GM12892 (cell line): ENCODE measurements around the gene MMP2.

ENCODE experiments used
- DNase-seq: peaks from one replicate; pipeline ENCODE4 v3.0.0; 2011; ENCODE audit not compliant: insufficient read length
- FAIRE-seq: peaks from 2 replicates; lab custom pipeline; 2011; peaks lifted over from hg19 to GRCh38; lab: Jason Lieb, UNC
- POLR2A ChIP-seq: IDR thresholded peaks from 2 replicates; pipeline ENCODE4 v1.6.1; 2011; ENCODE audit warnings: low read depth, low read length, control low read depth
- POLR2AphosphoS5 ChIP-seq: IDR thresholded peaks from 2 replicates; pipeline ENCODE4 v1.6.1; 2011; ENCODE audit warnings: low read depth, low read length, control low read depth
- TAF1 ChIP-seq: IDR thresholded peaks from 2 replicates; pipeline ENCODE4 v1.6.1; 2011; ENCODE audit warnings: low read depth, mild to moderate bottlenecking, control low read depth, low read length, borderline replicate concordance

MMP2 gene

GRCh38 chr16:55471448-55472097 lies 7.4 kb upstream of the MMP2 start:
- TF ChIP-seq POLR2A (no peak), POLR2AphosphoS5 (no peak), TAF1 (no peak)
- DNase-seq (no peak), FAIRE-seq (no peak)

- TF ChIP-seq TAF1 (no peak), POLR2A (no peak), POLR2AphosphoS5 (no peak)
- DNase-seq (no peak), FAIRE-seq (no peak)
Measured at GRCh38 chr16:55473587-55473986, 5.4 kb upstream of the MMP2 start.

- FAIRE-seq (no peak), DNase-seq (no peak)
- no peak for TF ChIP-seq POLR2A
- TF ChIP-seq POLR2AphosphoS5 = no peak
- no peak for TF ChIP-seq TAF1
Measured at GRCh38 chr16:55474821-55475220, 4.2 kb upstream of the MMP2 start.

- DNase-seq = no peak
- no peak for FAIRE-seq
- TF ChIP-seq POLR2A (no peak), POLR2AphosphoS5 (no peak), TAF1 (no peak)
Measured at GRCh38 chr16:55475919-55476318, 3.1 kb upstream of the MMP2 start.

GRCh38 chr16:55476625-55477533 lies 2.1 kb upstream of the MMP2 start:
- DNase-seq (no peak), FAIRE-seq (no peak)
- TF ChIP-seq POLR2A (no peak), POLR2AphosphoS5 (no peak), TAF1 (no peak)

GRCh38 chr16:55477736-55478135 lies 1.3 kb upstream of the MMP2 start:
- TF ChIP-seq POLR2AphosphoS5 (no peak), POLR2A (no peak), TAF1 (no peak)
- no peak for DNase-seq
- no peak for FAIRE-seq

GRCh38 chr16:55479430-55480140 lies 587 bp downstream of the MMP2 start:
- FAIRE-seq (no peak), DNase-seq (no peak)
- no peak for TF ChIP-seq POLR2A
- TF ChIP-seq POLR2AphosphoS5 = no peak

- no peak for TF ChIP-seq TAF1
- TF ChIP-seq POLR2AphosphoS5 = no peak
- no peak for FAIRE-seq
- DNase-seq = no peak
Measured at GRCh38 chr16:55480228-55480655, 1.2 kb downstream of the MMP2 start.

GRCh38 chr16:55481023-55481422 lies 2.0 kb downstream of the MMP2 start:
- DNase-seq (no peak), FAIRE-seq (no peak)
- no peak for TF ChIP-seq POLR2A
- TF ChIP-seq TAF1 = no peak
- no peak for TF ChIP-seq POLR2AphosphoS5

- no peak for TF ChIP-seq POLR2AphosphoS5
- no peak for TF ChIP-seq POLR2A
- no peak for TF ChIP-seq TAF1
- no peak for FAIRE-seq
- no peak for DNase-seq
Measured at GRCh38 chr16:55482056-55482455, 3.1 kb downstream of the MMP2 start.

- FAIRE-seq = no peak
Measured at GRCh38 chr16:55487048-55487803, 8.2 kb downstream of the MMP2 start.

More at GRCh38 chr16:55487048-55487803, 8.2 kb downstream of the MMP2 start:
- DNase-seq = no peak
- TF ChIP-seq TAF1 (no peak), POLR2AphosphoS5 (no peak)
